Renal cortical epithelial cell (primary cell): ENCODE results near the gene CPN2. TPM values are rescaled to one million over a fixed set of nuclear protein-coding genes. Genes with fewer than 3 reads are reported as not detected.

ENCODE experiments used
- DNase-seq: peaks from one replicate; pipeline ENCODE4 v3.0.0-alpha.2; 2011; ENCODE audit warnings: low read depth
- total RNA-seq: library from RNA; depleted of rRNA; stranded (reverse); fragments of >200 nt; gene quantifications from 2 replicates; pipeline ENCODE4 v1.2.3, GENCODE V29; 2014

CPN2 gene
- 0.05 TPM in 1 of 2 replicates, not detected in the other for total RNA-seq

- no peak for DNase-seq
These were observed at the start of gene CPN2 for GRCh38 chr3:194351080-194351672. Gene CPN2 (minus strand): TSS chr3:194351328. CDS start chr3:194342702, 8,626 bp downstream.

GRCh38 chr3:194399874-194400411 lies 48.8 kb upstream of the CPN2 start:
- no peak for DNase-seq

GRCh38 chr3:194399166-194399565 lies 48.0 kb upstream of the CPN2 start, which contains the start of gene GP5:
Gene GP5 (minus strand): TSS chr3:194399266. CDS start chr3:194398282, 984 bp downstream.
- no peak for DNase-seq

- DNase-seq = no peak
These were observed 46.7 kb upstream of the CPN2 start for GRCh38 chr3:194397757-194398312.

- DNase-seq = no peak
These were observed 46.0 kb upstream of the CPN2 start for GRCh38 chr3:194396859-194397756.

- no peak for DNase-seq
These were observed 45.4 kb upstream of the CPN2 start for GRCh38 chr3:194396539-194396858.

- peak; percentile 33 for DNase-seq
These were observed 44.8 kb upstream of the CPN2 start for GRCh38 chr3:194395778-194396538.

- DNase-seq = peak; percentile 73
These were observed 44.1 kb upstream of the CPN2 start for GRCh38 chr3:194395212-194395611.

- DNase-seq = no peak
These were observed 41.4 kb upstream of the CPN2 start for GRCh38 chr3:194392576-194392975.

GRCh38 chr3:194390835-194391234 lies 39.7 kb upstream of the CPN2 start:
- DNase-seq = no peak

GRCh38 chr3:194389269-194389668 lies 38.1 kb upstream of the CPN2 start:
- DNase-seq = no peak

GRCh38 chr3:194387926-194388418 lies 36.8 kb upstream of the CPN2 start:
- no peak for DNase-seq

- no peak for DNase-seq
These were observed 36.1 kb upstream of the CPN2 start for GRCh38 chr3:194387276-194387675.

GRCh38 chr3:194386648-194387047 lies 35.5 kb upstream of the CPN2 start:
- no peak for DNase-seq

GRCh38 chr3:194386066-194386465 lies 34.9 kb upstream of the CPN2 start:
- DNase-seq = no peak

GRCh38 chr3:194384569-194385001 lies 33.5 kb upstream of the CPN2 start:
- DNase-seq = no peak

- no peak for DNase-seq
These were observed 33.0 kb upstream of the CPN2 start for GRCh38 chr3:194384156-194384555.

GRCh38 chr3:194383276-194383940 lies 32.3 kb upstream of the CPN2 start:
- DNase-seq = no peak

GRCh38 chr3:194382892-194383223 lies 31.7 kb upstream of the CPN2 start:
- no peak for DNase-seq

- no peak for DNase-seq
These were observed 31.2 kb upstream of the CPN2 start for GRCh38 chr3:194382196-194382891.

GRCh38 chr3:194381460-194381875 lies 30.3 kb upstream of the CPN2 start:
- peak; percentile 5 for DNase-seq
